DND-41 (cell line): ENCODE results near the gene AGAP1.

Source experiments
- EZH2 ChIP-seq: IDR thresholded peaks from 3 replicates; pipeline ENCODE4 v1.6.1; 2012; ENCODE audit warnings: borderline replicate concordance, low read depth, mild to moderate bottlenecking, moderate library complexity, low read length, inconsistent platforms; ENCODE audit not compliant: severe bottlenecking
- TF ChIP-seq, protein P1 (sequence below): IDR thresholded peaks from 2 replicates; pipeline ENCODE4 v1.5.1; 2012; ENCODE audit warnings: borderline replicate concordance, low read length, moderate library complexity, mild to moderate bottlenecking; ENCODE audit not compliant: poor library complexity, severe bottlenecking; ENCODE audit errors: extremely low read depth

DNA sequence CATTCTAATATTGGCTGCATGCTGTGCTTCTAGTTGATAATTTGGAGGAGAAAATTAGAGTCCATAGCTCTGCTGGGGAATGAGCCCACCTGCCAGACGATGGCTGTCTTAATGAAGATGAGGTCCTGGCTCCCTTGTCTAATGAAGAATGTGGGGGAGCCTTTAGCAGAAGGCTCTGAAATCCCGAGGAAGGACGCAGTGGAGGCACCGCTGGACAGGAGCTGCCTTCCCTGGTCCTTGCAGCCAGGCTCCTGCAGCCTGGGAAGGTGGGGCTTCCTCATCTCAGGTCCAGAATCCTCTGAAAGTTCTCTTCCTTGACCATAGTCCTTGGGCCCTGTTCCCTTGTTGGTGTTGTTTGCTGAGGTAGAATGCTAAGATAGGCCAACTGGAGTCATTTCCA lies 208.3 kb downstream of the AGAP1 start:
- TF ChIP-seq, protein P1, sequence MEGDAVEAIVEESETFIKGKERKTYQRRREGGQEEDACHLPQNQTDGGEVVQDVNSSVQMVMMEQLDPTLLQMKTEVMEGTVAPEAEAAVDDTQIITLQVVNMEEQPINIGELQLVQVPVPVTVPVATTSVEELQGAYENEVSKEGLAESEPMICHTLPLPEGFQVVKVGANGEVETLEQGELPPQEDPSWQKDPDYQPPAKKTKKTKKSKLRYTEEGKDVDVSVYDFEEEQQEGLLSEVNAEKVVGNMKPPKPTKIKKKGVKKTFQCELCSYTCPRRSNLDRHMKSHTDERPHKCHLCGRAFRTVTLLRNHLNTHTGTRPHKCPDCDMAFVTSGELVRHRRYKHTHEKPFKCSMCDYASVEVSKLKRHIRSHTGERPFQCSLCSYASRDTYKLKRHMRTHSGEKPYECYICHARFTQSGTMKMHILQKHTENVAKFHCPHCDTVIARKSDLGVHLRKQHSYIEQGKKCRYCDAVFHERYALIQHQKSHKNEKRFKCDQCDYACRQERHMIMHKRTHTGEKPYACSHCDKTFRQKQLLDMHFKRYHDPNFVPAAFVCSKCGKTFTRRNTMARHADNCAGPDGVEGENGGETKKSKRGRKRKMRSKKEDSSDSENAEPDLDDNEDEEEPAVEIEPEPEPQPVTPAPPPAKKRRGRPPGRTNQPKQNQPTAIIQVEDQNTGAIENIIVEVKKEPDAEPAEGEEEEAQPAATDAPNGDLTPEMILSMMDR, result no peak
- no peak for TF ChIP-seq EZH2
